ENCODE results near the gene LVRN. TPM values are rescaled to one million over a fixed set of nuclear protein-coding genes. Genes with fewer than 3 reads are reported as not detected.

Gene LVRN
- total and polyA plus RNA-seq, 2 donors (not counting 3 experiments of a cell fraction or from before 2014, with no cell fraction given): 0.11 to 0.38 TPM

- CTCF ChIA-PET: interaction anchor here (1.0 to 1.7 kb wide), 3 partner anchors 12 to 156 kb away, joined by 4 to 5 read pairs (median 4); no protein-coding TSS in a partner anchor
- Histone ChIP-seq H3K4me3 (replicated peaks in 1 of 3; ENCODE audit: insufficient read depth in 1 of 3, low read depth in 1 of 3, low read length in 3 of 3) (no peak overlapping the region), H3K9me1 (replicated peaks; ENCODE audit: control insufficient read depth, extremely low read depth, insufficient read depth, low read length) (no peaks in the 10 kb centered on the region), H3K79me2 (ENCODE audit: control insufficient read depth, insufficient read depth, low read length) (no peaks in the 10 kb centered on the region), H3K27ac (ENCODE audit: insufficient read depth, low read depth, low read length) (no peak overlapping the region), H4K20me1 (replicated peaks; ENCODE audit: control insufficient read depth, extremely low read depth, insufficient read depth, low read length) (no peaks in the 10 kb centered on the region), H3K27me3 (ENCODE audit: control insufficient read depth in 2 of 2, insufficient read depth in 2 of 2, low read length in 2 of 2) (peaks cover 0 to 2% of the 10 kb centered on the region in 2 experiments), H3K4me1 (ENCODE audit: control insufficient read depth, extremely low read depth, insufficient read depth, low read length) (no peaks in the 10 kb centered on the region), H3K4me2 (ENCODE audit: insufficient read depth, low read length) (no peak overlapping the region), H3K9ac (replicated peaks; ENCODE audit: extremely low read depth, insufficient read depth, low read length) (no peak overlapping the region), H3K9me3 (replicated peaks; ENCODE audit: control insufficient read depth, insufficient read depth, low read length) (no peaks in the 10 kb centered on the region), H3K36me3 (ENCODE audit: control insufficient read depth in 2 of 2, extremely low read depth in 1 of 2, insufficient read depth in 2 of 2, low read length in 2 of 2) (no peaks in the 10 kb centered on the region), H2AFZ (ENCODE audit: low read depth, low read length) (no peak overlapping the region)
- dilution Hi-C loops (cut with MboI; ENCODE audit: extremely low pct_ligation_motif_present, low sequenced_read_pairs): no loop called here
- FAIRE-seq: no peak
- POLR2A ChIA-PET: no interaction called here
- TF ChIP-seq FOS (IDR thresholded peaks at IDR 0.05; ENCODE audit: borderline replicate concordance, insufficient read depth, low read length) (no peak), CTCF (IDR thresholded peaks at IDR 0.05; ENCODE audit: extremely low read depth in 1 of 2, insufficient read depth in 1 of 2, low read depth in 1 of 2, low read length in 2 of 2) (no peak), MYC (IDR thresholded peaks at IDR 0.05; ENCODE audit: low read depth, low read length) (no peak), GATA2 (IDR thresholded peaks at IDR 0.05; ENCODE audit: insufficient read depth, insufficient read length, low read depth, low read length) (no peak), EZH2 (IDR thresholded peaks at IDR 0.05; ENCODE audit: borderline replicate concordance, low read depth, low read length, severe bottlenecking) (no peak), POLR2AphosphoS5 (IDR thresholded peaks at IDR 0.05; ENCODE audit: insufficient read depth, low read depth, low read length) (no peak), MAX (IDR thresholded peaks at IDR 0.05; ENCODE audit: insufficient read depth, insufficient read length) (no peak), JUN (IDR thresholded peaks at IDR 0.05; ENCODE audit: borderline replicate concordance, insufficient read depth, insufficient read length, low read depth) (no peak), POLR2A (IDR thresholded peaks at IDR 0.05; ENCODE audit: low read depth, low read length) (no peak)
- intact Hi-C loops (cut with micrococcal nuclease): no loop called here
- no TSS peak for BruUV-seq (replicated peaks)
- no peak for DNase-seq (ENCODE audit: low read depth, low spot score)
Observed at GRCh38 chr5:116044073-116044472, 81.8 kb downstream of the LVRN start.
